A204.1 (cell line): ENCODE measurements around the gene EPPIN.

ENCODE experiments used
- FAIRE-seq: peaks from 2 replicates; lab custom pipeline; 2012; peaks lifted over from hg19 to GRCh38; lab: Jason Lieb, UNC

EPPIN gene

DNA sequence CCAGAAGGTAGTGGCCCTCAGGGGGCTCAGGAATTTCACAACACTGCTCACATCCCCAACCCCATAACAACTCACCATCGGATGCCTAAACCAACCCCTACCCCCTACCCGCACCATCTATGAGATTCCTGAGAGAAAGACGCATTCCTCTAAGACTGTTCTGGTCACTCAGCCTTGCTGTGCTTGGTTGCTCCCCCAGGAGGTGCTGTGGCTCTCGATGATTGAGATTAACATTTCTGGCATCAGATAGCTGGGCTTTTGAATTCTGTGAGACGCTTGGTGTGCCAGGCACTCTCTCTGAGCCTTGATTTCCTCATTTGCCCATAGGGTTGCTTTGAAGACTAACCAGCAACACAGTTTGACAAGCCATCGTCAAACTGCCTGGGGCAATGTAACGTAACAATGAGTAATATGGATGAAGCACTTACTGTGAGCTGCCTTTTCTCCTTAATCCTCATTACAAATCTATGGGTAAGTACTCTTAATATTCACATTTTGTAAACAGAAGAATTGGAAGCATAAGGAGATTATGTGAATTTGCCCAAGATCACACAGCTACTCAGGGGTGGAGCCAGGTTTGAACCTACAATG, 8.9 kb downstream of the EPPIN start:
- FAIRE-seq: no peak

DNA sequence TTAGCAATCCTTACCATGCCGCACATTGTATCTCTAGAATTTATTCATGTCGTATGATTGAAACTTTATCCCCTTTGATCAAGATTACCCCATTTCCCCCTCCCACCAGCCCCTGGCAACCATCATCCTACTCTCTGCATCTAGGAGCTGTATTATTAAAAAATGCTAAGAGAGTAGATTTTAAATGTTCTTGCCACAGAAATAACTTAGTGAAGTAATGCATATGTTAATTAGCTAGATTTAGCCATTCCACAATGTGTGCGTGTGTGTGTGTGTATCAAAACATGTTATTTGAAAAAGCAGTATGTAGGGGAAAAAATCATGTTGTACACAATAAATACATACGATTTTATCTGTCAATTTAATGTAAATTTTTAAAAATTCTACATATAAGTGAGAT, 19.9 kb downstream of the EPPIN start:
- FAIRE-seq: no peak

DNA sequence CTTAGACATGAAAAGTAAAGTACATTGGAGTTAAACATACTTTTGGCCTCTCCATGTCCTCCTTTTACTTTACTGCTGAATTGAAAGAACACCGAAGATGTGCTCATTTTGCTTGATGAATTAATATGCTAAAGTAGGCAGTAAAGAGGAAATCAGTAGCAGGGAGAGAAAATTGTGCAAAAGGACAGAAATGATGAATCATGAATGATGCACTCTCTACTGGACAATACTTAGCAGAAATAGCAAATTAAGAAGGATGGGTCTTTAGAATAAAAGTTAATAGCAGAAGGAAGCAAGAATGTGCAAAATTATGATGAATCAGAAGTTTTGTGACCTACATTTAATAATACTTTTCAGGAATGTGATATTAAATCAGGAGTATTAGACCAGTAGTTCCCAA, 23.4 kb downstream of the EPPIN start:
- FAIRE-seq: no peak

- no peak for FAIRE-seq
Observed at GRCh38 chr20:45518282-45518681, 28.9 kb downstream of the EPPIN start.

GRCh38 chr20:45515147-45515913, 31.9 kb downstream of the EPPIN start, which contains the start of gene SPINT3:
Gene SPINT3 (minus strand): TSS chr20:45515622. CDS start chr20:45515608, 14 bp downstream.
- FAIRE-seq: no peak

- FAIRE-seq: no peak
Observed at GRCh38 chr20:45510242-45510862, 36.8 kb downstream of the EPPIN start.

DNA sequence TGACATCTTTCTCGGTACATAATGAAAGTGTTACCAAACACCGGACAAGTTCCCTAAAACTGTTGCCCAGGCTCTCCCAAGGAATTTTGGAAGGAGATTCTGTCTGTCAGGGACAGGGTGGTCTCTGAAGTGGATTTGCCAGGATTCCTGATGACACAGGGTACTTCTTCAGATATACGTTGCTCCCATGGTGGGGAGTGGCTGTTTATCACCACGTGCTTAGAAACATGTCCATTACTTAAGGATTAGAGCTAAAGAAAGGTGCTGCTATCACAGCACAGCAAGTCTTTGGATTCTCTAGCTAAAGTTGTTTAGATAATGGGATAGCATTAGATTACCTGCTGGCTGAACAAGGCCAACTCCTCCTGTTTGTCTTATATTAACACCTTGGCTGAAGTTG, 38.1 kb downstream of the EPPIN start:
- FAIRE-seq: no peak

GRCh38 chr20:45508068-45508886, 38.9 kb downstream of the EPPIN start:
- no peak for FAIRE-seq

DNA sequence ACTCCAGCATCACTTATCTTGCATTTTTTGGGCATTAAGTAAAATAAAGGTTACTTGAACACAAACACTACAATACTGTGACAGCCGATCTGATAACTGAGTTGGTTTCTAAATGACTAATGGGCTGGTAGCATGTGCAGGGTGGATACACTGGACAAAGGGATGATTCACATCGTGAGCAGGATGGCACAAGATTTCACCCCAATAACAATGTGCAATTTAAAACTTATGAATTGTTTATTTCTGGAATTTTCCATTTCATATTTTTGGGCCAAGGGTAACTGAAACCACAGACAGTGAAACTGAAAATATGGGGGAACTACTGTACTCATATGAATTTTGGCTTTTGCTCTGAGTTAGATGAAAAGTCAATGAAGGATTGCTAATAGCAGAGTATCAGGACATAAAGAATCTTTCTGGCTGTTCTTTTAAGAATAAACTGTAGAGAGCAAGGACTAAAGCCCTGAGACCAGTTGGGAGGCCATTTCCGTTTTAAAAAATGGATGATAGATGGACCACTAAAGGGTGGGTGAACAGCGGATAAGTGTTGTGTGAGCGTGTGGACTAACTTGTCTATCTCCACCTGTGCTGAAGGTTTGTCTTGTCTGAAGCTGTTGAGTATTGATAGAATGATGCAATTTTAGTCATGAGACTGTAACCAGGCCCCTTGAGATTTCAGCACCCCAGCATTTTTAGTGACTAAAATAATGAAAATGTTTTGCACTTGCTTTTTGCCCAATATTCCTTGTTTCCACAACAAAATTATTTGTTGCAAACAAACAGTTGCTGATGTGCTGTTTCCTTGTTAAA, 40.0 kb downstream of the EPPIN start:
- no peak for FAIRE-seq

GRCh38 chr20:45506398-45506797, 40.8 kb downstream of the EPPIN start:
- FAIRE-seq: no peak

DNA sequence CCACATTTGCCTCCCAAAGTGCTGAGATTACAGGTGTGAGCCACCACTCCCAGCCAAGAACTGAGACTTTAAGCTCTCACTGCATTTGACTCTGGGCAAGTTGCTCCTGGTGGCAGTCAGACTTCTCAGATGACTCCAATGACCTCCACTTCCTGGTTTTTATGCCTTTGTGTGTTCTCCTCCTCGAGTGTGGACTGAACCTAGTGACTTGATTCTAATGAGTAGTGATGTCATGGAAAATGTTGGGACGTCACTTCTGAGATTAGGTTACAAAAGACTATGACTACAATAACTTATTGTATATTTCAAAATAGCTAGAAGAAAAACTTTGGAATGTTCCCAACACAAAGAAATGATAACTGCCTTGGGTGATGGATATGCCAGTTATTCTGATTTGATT, 43.8 kb downstream of the EPPIN start:
- FAIRE-seq: no peak

DNA sequence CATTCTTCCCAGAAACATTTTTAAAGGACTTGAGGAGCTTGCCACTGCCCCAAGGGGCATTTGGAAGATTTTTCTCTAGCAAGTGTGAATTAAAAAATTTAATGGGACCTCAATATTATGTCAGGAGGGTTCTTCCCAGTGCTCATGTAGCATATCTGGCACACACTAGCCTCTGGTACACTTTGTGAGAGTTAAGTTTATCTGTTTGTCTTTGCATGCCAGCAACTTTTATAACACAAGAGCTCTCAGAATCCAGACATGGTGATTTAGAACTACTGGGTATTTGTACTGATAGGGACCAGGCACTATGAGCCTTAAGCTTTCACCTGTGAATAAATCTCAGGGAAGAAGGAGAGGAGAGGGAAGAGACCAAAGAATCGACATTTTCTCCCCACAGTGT, 44.6 kb downstream of the EPPIN start:
- FAIRE-seq: no peak

DNA sequence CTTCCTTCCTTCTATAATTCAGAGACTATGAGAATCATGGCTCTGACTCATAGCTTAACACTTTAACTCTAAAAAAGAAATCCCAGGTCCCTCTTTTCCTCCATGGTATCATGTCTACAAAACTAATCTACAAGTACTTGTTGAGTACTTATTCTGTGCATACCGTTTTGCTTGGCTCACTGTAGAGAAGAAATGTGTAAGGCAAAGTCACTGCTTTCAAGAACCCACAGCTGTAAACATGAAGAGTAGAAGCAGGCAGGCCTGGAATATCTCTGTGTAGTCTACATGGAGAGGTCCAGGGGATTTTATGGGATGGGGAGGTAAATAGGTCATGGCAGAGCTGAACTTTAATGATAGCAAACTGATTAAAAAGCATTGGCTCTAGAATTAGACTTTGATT, 45.6 kb downstream of the EPPIN start:
- no peak for FAIRE-seq

GRCh38 chr20:45500022-45500421, 47.2 kb downstream of the EPPIN start:
- no peak for FAIRE-seq

DNA sequence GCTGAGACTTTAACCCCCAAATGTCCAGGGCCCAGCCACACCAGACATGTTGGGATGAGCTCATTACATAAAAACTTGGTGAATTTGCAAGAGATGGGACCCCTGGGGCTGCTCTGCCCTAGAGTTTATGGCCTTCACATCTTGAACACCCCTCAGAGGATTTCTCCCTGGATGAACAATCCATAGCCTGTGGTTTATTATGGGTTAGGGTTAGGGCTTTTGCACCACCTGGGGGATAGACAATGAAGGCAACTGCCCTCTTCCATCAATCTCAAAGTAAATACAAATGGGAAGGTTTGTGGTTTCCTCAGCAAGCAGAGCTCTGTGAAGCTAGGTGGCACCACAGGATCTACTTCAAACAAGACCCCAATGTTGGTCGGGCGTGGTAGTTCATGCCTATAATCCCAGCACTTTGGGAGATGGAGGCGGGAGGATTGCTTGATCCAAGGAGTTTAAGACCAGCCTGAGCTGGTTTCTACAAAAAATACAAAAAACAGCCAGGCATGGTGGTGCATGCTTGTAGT, 49.2 kb downstream of the EPPIN start:
- no peak for FAIRE-seq

GRCh38 chr20:45496166-45496565, 51.0 kb downstream of the EPPIN start:
- no peak for FAIRE-seq

DNA sequence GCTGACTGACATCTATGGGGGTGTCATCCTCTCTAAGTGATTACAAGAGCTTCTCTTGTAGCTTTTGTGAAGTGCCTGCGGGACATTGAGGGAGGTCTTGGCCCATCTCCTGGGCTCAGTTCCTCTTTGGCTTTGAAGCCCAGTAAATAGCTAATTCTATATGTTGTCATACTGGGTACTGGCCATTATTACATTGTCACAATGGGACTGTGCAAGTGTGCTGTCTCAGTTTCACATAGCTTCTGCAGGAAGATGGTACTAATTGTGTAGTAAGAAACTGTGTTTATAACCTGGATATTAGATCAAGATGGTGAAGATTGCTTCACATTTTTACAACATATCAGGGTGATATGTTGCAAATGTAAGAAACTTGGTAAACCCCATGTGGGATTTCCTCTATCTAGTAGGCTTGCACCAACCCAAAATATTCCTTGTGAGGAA, 51.7 kb downstream of the EPPIN start:
- FAIRE-seq: no peak
